Parathyroid adenoma (tissue), 2 donors: ENCODE results near the gene RDH11.

Experiments
- H2AFZ ChIP-seq: fragments of 300-600 bp; sonication (generic); one replicate; pipeline ENCODE4 v1.7.0; 2017; ENCODE audit warnings: antibody characterized with exemption, mild to moderate bottlenecking
- H3K27ac ChIP-seq: fragments of 300-600 bp; sonication (generic); one replicate; pipeline ENCODE4 v1.7.0; 2017
- H3K27me3 ChIP-seq: fragments of 300-600 bp; sonication (generic); one replicate; pipeline ENCODE4 v1.7.0; 2017; ENCODE audit warnings: low read length; ENCODE audit not compliant: control insufficient read depth, insufficient read depth
- H3K36me3 ChIP-seq: fragments of 300-600 bp; sonication (generic); one replicate; pipeline ENCODE4 v1.7.0; 2017; ENCODE audit warnings: low read length; ENCODE audit not compliant: control insufficient read depth, insufficient read depth
- H3K4me1 ChIP-seq: fragments of 300-600 bp; sonication (generic); one replicate; pipeline ENCODE4 v1.7.0; 2017; ENCODE audit warnings: control low read depth
- H3K4me2 ChIP-seq: fragments of 300-600 bp; sonication (generic); one replicate; pipeline ENCODE4 v1.7.0; 2017; ENCODE audit warnings: low read length
- H3K4me3 ChIP-seq: fragments of 300-600 bp; sonication (generic); one replicate; pipeline ENCODE4 v1.7.0; 2017; ENCODE audit warnings: low read depth, low read length
- H3K79me2 ChIP-seq: fragments of 300-600 bp; sonication (generic); one replicate; pipeline ENCODE4 v1.7.0; 2017; ENCODE audit warnings: control low read depth
- H3K9ac ChIP-seq: fragments of 300-600 bp; sonication (generic); one replicate; pipeline ENCODE4 v1.7.0; 2017; ENCODE audit warnings: mild to moderate bottlenecking
- H3K9me3 ChIP-seq: fragments of 300-600 bp; sonication (generic); one replicate; pipeline ENCODE4 v1.7.0; 2017; ENCODE audit warnings: low read length; ENCODE audit not compliant: control insufficient read depth
- CTCF ChIP-seq: fragments of 300-600 bp; sonication (generic); IDR thresholded peaks from one replicate; pipeline ENCODE4 v1.7.0; 2017; ENCODE audit warnings: antibody characterized with exemption, mild to moderate bottlenecking
- donor health status: primary hyperparathyroidism.

Gene RDH11

GRCh38 chr14:67728258-67728657 lies 32.7 kb upstream of the RDH11 start:
- Histone ChIP-seq H3K4me3 (no peak overlapping the region), H2AFZ (no peak overlapping the region), H3K9ac (no peak overlapping the region), H3K27me3 (no peaks in the 10 kb centered on the region), H3K4me1 (no peaks in the 10 kb centered on the region), H3K4me2 (no peak overlapping the region), H3K27ac (no peak overlapping the region), H3K36me3 (no peaks in the 10 kb centered on the region), H3K79me2 (no peaks in the 10 kb centered on the region), H3K9me3 (no peaks in the 10 kb centered on the region)
- TF ChIP-seq CTCF: no peak

- no peaks in the 10 kb centered on the region for H3K36me3 ChIP-seq
- H3K4me2 ChIP-seq: no peak overlapping the region
- H2AFZ ChIP-seq: no peak overlapping the region
- H3K27ac ChIP-seq: no peak overlapping the region
- no peak overlapping the region for H3K4me3 ChIP-seq
- no peaks in the 10 kb centered on the region for H3K79me2 ChIP-seq
- H3K9me3 ChIP-seq: no peaks in the 10 kb centered on the region
- no peak overlapping the region for H3K9ac ChIP-seq
- H3K27me3 ChIP-seq: no peaks in the 10 kb centered on the region
- H3K4me1 ChIP-seq: no peaks in the 10 kb centered on the region
- TF ChIP-seq CTCF: no peak
Measured at GRCh38 chr14:67727361-67727760, 31.8 kb upstream of the RDH11 start.

- H3K27ac ChIP-seq: no peak overlapping the region
- H3K4me1 ChIP-seq: no peaks in the 10 kb centered on the region
- no peaks in the 10 kb centered on the region for H3K36me3 ChIP-seq
- no peak overlapping the region for H2AFZ ChIP-seq
- no peaks in the 10 kb centered on the region for H3K9me3 ChIP-seq
- H3K79me2 ChIP-seq: no peaks in the 10 kb centered on the region
- no peak overlapping the region for H3K9ac ChIP-seq
- H3K4me2 ChIP-seq: no peak overlapping the region
- H3K27me3 ChIP-seq: no peaks in the 10 kb centered on the region
- TF ChIP-seq CTCF: no peak
- H3K4me3 ChIP-seq: no peak overlapping the region
Measured at GRCh38 chr14:67725171-67725570, 29.6 kb upstream of the RDH11 start.

GRCh38 chr14:67722293-67722692 lies 26.7 kb upstream of the RDH11 start:
- TF ChIP-seq CTCF: no peak
- Histone ChIP-seq H3K9ac (no peak overlapping the region), H3K27me3 (no peaks in the 10 kb centered on the region), H3K4me3 (no peak overlapping the region), H3K27ac (no peak overlapping the region), H3K9me3 (no peaks in the 10 kb centered on the region), H3K4me2 (no peak overlapping the region), H3K36me3 (no peaks in the 10 kb centered on the region), H2AFZ (peak overlapping the region; percentile 16), H3K79me2 (no peaks in the 10 kb centered on the region), H3K4me1 (no peaks in the 10 kb centered on the region)

- H3K27me3 ChIP-seq: no peaks in the 10 kb centered on the region
- TF ChIP-seq CTCF: no peak
Measured at GRCh38 chr14:67721875-67722274, 26.3 kb upstream of the RDH11 start.

More at GRCh38 chr14:67721875-67722274, 26.3 kb upstream of the RDH11 start:
- Histone ChIP-seq H3K36me3 (no peaks in the 10 kb centered on the region), H3K4me2 (no peak overlapping the region), H3K4me3 (no peak overlapping the region), H3K9ac (no peak overlapping the region), H3K9me3 (no peaks in the 10 kb centered on the region), H3K79me2 (no peaks in the 10 kb centered on the region), H3K27ac (no peak overlapping the region), H3K4me1 (no peaks in the 10 kb centered on the region), H2AFZ (peak overlapping the region; percentile 16)
